Measurements from ENCODE around the gene THEM5.

THEM5 gene

GRCh38 chr1:151846686-151847237 is 6.8 kb downstream of the THEM5 start:
- intact Hi-C loops (cut with DNase I), result no loop called here
- DNase-seq, result peak in 1 of 42 donors; percentile 20

GRCh38 chr1:151846062-151846568 is 7.4 kb downstream of the THEM5 start:
- DNase-seq, result peak in 1 of 42 donors; percentile 9
- intact Hi-C loops (cut with DNase I), result no loop called here

GRCh38 chr1:151843398-151843797 is 10.1 kb downstream of the THEM5 start:
- intact Hi-C loops (cut with DNase I), result no loop called here
- DNase-seq, result no peak

- peak in 6 of 42 donors; percentile 14 to 61 (median 33) for DNase-seq
- intact Hi-C loops (cut with DNase I), result no loop called here
Observed at GRCh38 chr1:151841141-151841540, 12.4 kb downstream of the THEM5 start.

GRCh38 chr1:151840421-151840820 is 13.1 kb downstream of the THEM5 start:
- intact Hi-C loops (cut with DNase I), result no loop called here
- no peak for DNase-seq

GRCh38 chr1:151839457-151840403 is 13.8 kb downstream of the THEM5 start, which contains the start of gene C2CD4D:
C2CD4D (minus strand) TSS chr1:151839820; CDS start chr1:151838989, 831 bp downstream.
- peak; percentile 72 to 95 (median 86) for DNase-seq
- intact Hi-C loops (cut with DNase I), result loop anchor here (2.0 kb wide), 1 partner anchor 49 kb away; the partner anchor contains the start of gene TDRKH

- intact Hi-C loops (cut with DNase I), result loop anchor here (2.0 kb wide), 1 partner anchor 48 kb away; the partner anchor contains the start of gene TDRKH
- DNase-seq, result peak in 1 of 42 donors; percentile 39
Observed at GRCh38 chr1:151839082-151839412, 14.5 kb downstream of the THEM5 start.

- DNase-seq, result peak in 6 of 42 donors; percentile 21 to 56 (median 34)
- intact Hi-C loops (cut with DNase I), result loop anchor here (2.0 kb wide), 1 partner anchor 48 kb away; the partner anchor contains the start of gene TDRKH
Observed at GRCh38 chr1:151838222-151839081, 15.1 kb downstream of the THEM5 start.

GRCh38 chr1:151837884-151838221 is 15.7 kb downstream of the THEM5 start:
- intact Hi-C loops (cut with DNase I), result loop anchor here (2.0 kb wide), 1 partner anchor 47 kb away; the partner anchor contains the start of gene TDRKH
- DNase-seq, result no peak

- intact Hi-C loops (cut with DNase I), result no loop called here
- DNase-seq, result no peak
Observed at GRCh38 chr1:151837197-151837596, 16.3 kb downstream of the THEM5 start.

- intact Hi-C loops (cut with DNase I), result no loop called here
- no peak for DNase-seq
Observed at GRCh38 chr1:151835596-151835995, 17.9 kb downstream of the THEM5 start.

GRCh38 chr1:151834239-151834638 is 19.3 kb downstream of the THEM5 start:
- intact Hi-C loops (cut with DNase I), result no loop called here

GRCh38 chr1:151833172-151833900 is 20.2 kb downstream of the THEM5 start:
- intact Hi-C loops (cut with DNase I), result no loop called here
- peak in 9 of 42 donors; percentile 10 to 45 (median 38) for DNase-seq

More at GRCh38 chr1:151834239-151834638, 19.3 kb downstream of the THEM5 start:
- DNase-seq, result no peak

GRCh38 chr1:151832318-151832980 is 21.1 kb downstream of the THEM5 start:
- peak in 38 of 42 donors; percentile 13 to 78 (median 50) for DNase-seq
- intact Hi-C loops (cut with DNase I), result no loop called here

GRCh38 chr1:151831605-151832004 is 21.9 kb downstream of the THEM5 start, which contains the start of gene RORC:
RORC (minus strand) TSS chr1:151831802; CDS start chr1:151831764, 38 bp downstream.
- intact Hi-C loops (cut with DNase I), result no loop called here
- no peak for DNase-seq

GRCh38 chr1:151831256-151831591 is 22.3 kb downstream of the THEM5 start:
- intact Hi-C loops (cut with DNase I), result no loop called here
- DNase-seq, result no peak

- no peak for DNase-seq
- intact Hi-C loops (cut with DNase I), result no loop called here
Observed at GRCh38 chr1:151830055-151830454, 23.5 kb downstream of the THEM5 start.
